8988T (cell line): ENCODE results near the gene SIRPG.

Experiments
- DNase-seq: peaks from one replicate; pipeline ENCODE4 v3.0.0; 2011

Gene SIRPG

DNA sequence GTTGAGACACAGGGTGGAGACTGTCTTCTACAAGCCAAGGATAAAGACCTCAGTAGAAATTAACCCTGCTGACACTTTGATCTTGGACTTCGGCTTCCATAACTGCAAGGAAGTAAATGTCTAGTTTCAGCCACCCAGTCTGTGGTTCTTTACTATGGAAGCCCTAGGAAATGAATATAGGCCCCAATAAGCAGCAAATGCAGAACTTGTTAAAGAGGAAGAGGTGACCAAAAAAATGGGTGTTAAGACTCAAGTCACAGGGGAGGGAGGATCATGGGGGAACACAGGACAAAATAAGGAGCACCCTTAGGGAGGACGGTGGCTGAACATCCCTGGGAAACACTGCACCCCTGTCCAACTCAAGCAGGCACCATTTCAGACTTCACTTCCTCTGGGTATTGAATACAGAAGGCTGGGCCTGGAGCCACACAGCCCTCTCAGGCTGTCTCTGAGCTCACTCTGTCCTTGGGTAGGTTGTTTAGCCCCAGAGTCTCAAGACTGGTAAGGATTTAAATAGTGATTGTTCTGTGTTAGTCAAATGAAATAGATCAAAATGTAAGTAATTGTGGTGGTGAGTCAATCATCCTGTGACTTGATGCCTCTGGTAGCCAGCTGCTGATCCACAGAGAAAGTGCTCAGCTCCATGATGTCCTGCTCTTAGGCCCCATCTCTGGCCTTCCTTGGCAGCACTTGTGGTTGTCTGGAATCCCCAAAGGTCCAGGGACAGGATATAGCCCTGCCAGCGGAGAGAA is 69.6 kb downstream of the SIRPG start:
- DNase-seq: no peak

- DNase-seq: no peak
These were observed 78.1 kb downstream of the SIRPG start for GRCh38 chr20:1579488-1579887.
